ENCODE results near the gene OCIAD2. TPM values are rescaled to one million over a fixed set of nuclear protein-coding genes. Genes with fewer than 3 reads are reported as not detected.

The OCIAD2 gene
- total RNA-seq, 1 experiment from 2014 or later = 10.5 TPM

- Histone ChIP-seq H3K36me3 (ENCODE audit: control insufficient read depth, insufficient read depth, low read length) (no peaks in the 10 kb centered on the region), H3K4me3 (ENCODE audit: low read depth, low read length) (no peak overlapping the region), H3K27me3 (replicated peaks; ENCODE audit: control insufficient read depth, insufficient read depth, low read length) (no peaks in the 10 kb centered on the region), H3K4me1 (peaks cover 4% of the 10 kb centered on the region; the same call in 1 of the 2 replicates), H3K9me3 (no peaks in the 10 kb centered on the region)
- H3K4me3 Mint-ChIP-seq (ENCODE audit: unreplicated experiment) = no peak overlapping the region
- ChIA-PET CTCF (no interaction called here), POLR2A (no interaction called here)
- TF ChIP-seq, protein P1, sequence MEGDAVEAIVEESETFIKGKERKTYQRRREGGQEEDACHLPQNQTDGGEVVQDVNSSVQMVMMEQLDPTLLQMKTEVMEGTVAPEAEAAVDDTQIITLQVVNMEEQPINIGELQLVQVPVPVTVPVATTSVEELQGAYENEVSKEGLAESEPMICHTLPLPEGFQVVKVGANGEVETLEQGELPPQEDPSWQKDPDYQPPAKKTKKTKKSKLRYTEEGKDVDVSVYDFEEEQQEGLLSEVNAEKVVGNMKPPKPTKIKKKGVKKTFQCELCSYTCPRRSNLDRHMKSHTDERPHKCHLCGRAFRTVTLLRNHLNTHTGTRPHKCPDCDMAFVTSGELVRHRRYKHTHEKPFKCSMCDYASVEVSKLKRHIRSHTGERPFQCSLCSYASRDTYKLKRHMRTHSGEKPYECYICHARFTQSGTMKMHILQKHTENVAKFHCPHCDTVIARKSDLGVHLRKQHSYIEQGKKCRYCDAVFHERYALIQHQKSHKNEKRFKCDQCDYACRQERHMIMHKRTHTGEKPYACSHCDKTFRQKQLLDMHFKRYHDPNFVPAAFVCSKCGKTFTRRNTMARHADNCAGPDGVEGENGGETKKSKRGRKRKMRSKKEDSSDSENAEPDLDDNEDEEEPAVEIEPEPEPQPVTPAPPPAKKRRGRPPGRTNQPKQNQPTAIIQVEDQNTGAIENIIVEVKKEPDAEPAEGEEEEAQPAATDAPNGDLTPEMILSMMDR (IDR thresholded peaks at IDR 0.05; ENCODE audit: insufficient read depth in 1 of 2, low read depth in 1 of 2, low read length in 1 of 2, severe bottlenecking in 1 of 2, unreplicated experiment in 1 of 2) = no peak
- H3K27ac Mint-ChIP-seq (ENCODE audit: unreplicated experiment) = no peak overlapping the region
- H3K4me1 Mint-ChIP-seq (ENCODE audit: low read depth, unreplicated experiment) = peaks cover 6% of the 10 kb centered on the region
- H3K36me3 Mint-ChIP-seq (ENCODE audit: insufficient read depth, unreplicated experiment) = no peaks in the 10 kb centered on the region
- H3K27me3 Mint-ChIP-seq (ENCODE audit: insufficient read depth, unreplicated experiment) = no peaks in the 10 kb centered on the region
- H3K9me3 Mint-ChIP-seq (ENCODE audit: unreplicated experiment) = no peaks in the 10 kb centered on the region
- intact Hi-C loops (cut with micrococcal nuclease; ENCODE audit: unreplicated experiment) = loop anchor here (10.0 kb wide), 1 partner anchor 325 kb away; no protein-coding TSS in a partner anchor
- no TSS peak for BruUV-seq (replicated peaks)
- no peak for DNase-seq
Observed at GRCh38 chr4:48899950-48900349, 6.6 kb downstream of the OCIAD2 start.

DNA sequence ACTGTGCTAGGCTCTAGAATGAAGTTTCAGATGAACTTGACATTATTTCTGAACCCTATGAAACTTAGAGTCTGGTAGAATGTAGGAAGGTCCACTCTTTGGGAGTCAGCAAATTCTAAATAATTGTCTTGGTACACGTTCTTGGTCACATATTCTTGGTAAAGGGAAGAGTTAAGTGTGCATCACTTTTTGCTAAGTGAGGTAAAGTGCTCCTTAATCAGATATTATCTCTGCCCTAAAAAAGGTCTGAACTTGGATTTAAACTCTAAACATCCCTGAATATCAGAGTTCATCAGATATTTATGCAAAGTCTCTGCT is 7.2 kb downstream of the OCIAD2 start:
- H3K4me3 ChIP-seq (ENCODE audit: low read depth, low read length) = no peak overlapping the region
- Mint-ChIP-seq H3K36me3 (ENCODE audit: insufficient read depth, unreplicated experiment) (no peaks in the 10 kb centered on the region), H3K27me3 (ENCODE audit: insufficient read depth, unreplicated experiment) (no peaks in the 10 kb centered on the region), H3K4me3 (ENCODE audit: unreplicated experiment) (no peak overlapping the region), H3K4me1 (ENCODE audit: low read depth, unreplicated experiment) (peaks cover under 1% of the 10 kb centered on the region), H3K27ac (ENCODE audit: unreplicated experiment) (no peak overlapping the region), H3K9me3 (ENCODE audit: unreplicated experiment) (no peaks in the 10 kb centered on the region)
- no TSS peak for BruUV-seq (replicated peaks)
- DNase-seq = no peak
- CTCF ChIA-PET = no interaction called here
- H3K9me3 ChIP-seq = no peaks in the 10 kb centered on the region
- no peaks in the 10 kb centered on the region for H3K36me3 ChIP-seq (ENCODE audit: control insufficient read depth, insufficient read depth, low read length)
- no peaks in the 10 kb centered on the region for H3K27me3 ChIP-seq (replicated peaks; ENCODE audit: control insufficient read depth, insufficient read depth, low read length)
- POLR2A ChIA-PET = no interaction called here
- H3K4me1 ChIP-seq = no peaks in the 10 kb centered on the region
- TF ChIP-seq, protein P1 (IDR thresholded peaks at IDR 0.05; ENCODE audit: insufficient read depth in 1 of 2, low read depth in 1 of 2, low read length in 1 of 2, severe bottlenecking in 1 of 2, unreplicated experiment in 1 of 2) = no peak
- intact Hi-C loops (cut with micrococcal nuclease; ENCODE audit: unreplicated experiment) = loop anchor here (10.0 kb wide), 1 partner anchor 325 kb away; no protein-coding TSS in a partner anchor

DNA sequence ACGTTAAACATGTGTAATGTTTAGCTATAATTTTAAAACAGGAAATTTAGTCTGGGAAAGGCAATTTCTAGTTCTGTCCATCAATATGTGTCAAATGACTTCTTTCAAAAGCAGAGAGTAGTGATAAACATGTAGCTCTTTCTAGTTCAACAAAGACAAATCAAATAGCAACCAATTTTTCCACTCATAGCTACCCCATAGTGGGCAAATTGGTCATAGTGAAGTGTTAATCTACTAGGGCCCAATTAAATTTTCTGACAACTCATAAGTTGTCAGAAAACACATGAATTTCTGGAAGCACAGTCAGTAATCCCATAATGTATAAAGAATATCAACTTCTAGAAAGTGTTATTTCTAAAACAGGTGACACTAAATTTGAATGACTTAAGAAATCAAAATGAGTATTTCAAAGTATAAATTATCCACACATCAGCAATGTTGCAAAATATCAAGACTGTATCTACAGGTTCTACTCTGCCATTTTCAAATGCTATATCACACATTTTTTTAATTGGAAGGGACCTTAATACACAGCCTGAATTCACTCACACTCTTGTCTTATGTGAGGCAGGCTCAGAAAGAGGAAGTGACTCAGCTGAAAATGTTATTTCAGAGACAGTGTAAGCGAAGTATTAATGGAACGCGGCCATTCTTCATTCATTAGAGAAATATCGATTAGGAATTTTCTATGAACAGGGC is 7.7 kb downstream of the OCIAD2 start:
- no TSS peak for BruUV-seq (replicated peaks)
- DNase-seq = no peak
- ChIA-PET POLR2A (no interaction called here), CTCF (no interaction called here)
- H3K27me3 ChIP-seq (replicated peaks; ENCODE audit: control insufficient read depth, insufficient read depth, low read length) = no peaks in the 10 kb centered on the region
- H3K4me3 ChIP-seq (ENCODE audit: low read depth, low read length) = no peak overlapping the region
- no peaks in the 10 kb centered on the region for H3K9me3 ChIP-seq
- no peaks in the 10 kb centered on the region for H3K9me3 Mint-ChIP-seq (ENCODE audit: unreplicated experiment)
- H3K27me3 Mint-ChIP-seq (ENCODE audit: insufficient read depth, unreplicated experiment) = no peaks in the 10 kb centered on the region
- intact Hi-C loops (cut with micrococcal nuclease; ENCODE audit: unreplicated experiment) = loop anchor here (10.0 kb wide), 1 partner anchor 324 kb away; no protein-coding TSS in a partner anchor
- H3K4me1 Mint-ChIP-seq (ENCODE audit: low read depth, unreplicated experiment) = no peaks in the 10 kb centered on the region
- TF ChIP-seq, protein P1 (IDR thresholded peaks at IDR 0.05; ENCODE audit: insufficient read depth in 1 of 2, low read depth in 1 of 2, low read length in 1 of 2, severe bottlenecking in 1 of 2, unreplicated experiment in 1 of 2) = no peak
- no peak overlapping the region for H3K27ac Mint-ChIP-seq (ENCODE audit: unreplicated experiment)
- no peaks in the 10 kb centered on the region for H3K4me1 ChIP-seq
- no peak overlapping the region for H3K4me3 Mint-ChIP-seq (ENCODE audit: unreplicated experiment)
- no peaks in the 10 kb centered on the region for H3K36me3 ChIP-seq (ENCODE audit: control insufficient read depth, insufficient read depth, low read length)
- H3K36me3 Mint-ChIP-seq (ENCODE audit: insufficient read depth, unreplicated experiment) = no peaks in the 10 kb centered on the region
